ENCODE results near the gene NT5C2.

Gene NT5C2

GRCh38 chr10:103193107-103193819, at the start of gene NT5C2:
NT5C2 (minus strand) TSS chr10:103193272; CDS start chr10:103174958, 18,314 bp downstream.
- TF ChIP-seq, protein P1, sequence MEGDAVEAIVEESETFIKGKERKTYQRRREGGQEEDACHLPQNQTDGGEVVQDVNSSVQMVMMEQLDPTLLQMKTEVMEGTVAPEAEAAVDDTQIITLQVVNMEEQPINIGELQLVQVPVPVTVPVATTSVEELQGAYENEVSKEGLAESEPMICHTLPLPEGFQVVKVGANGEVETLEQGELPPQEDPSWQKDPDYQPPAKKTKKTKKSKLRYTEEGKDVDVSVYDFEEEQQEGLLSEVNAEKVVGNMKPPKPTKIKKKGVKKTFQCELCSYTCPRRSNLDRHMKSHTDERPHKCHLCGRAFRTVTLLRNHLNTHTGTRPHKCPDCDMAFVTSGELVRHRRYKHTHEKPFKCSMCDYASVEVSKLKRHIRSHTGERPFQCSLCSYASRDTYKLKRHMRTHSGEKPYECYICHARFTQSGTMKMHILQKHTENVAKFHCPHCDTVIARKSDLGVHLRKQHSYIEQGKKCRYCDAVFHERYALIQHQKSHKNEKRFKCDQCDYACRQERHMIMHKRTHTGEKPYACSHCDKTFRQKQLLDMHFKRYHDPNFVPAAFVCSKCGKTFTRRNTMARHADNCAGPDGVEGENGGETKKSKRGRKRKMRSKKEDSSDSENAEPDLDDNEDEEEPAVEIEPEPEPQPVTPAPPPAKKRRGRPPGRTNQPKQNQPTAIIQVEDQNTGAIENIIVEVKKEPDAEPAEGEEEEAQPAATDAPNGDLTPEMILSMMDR (IDR thresholded peaks at IDR 0.05; ENCODE audit: borderline replicate concordance, insufficient read depth, low read depth, low read length): no peak
- H3K4me3 ChIP-seq (ENCODE audit: low read depth, low read length): peak within 1 kb of the TSS; percentile 87

DNA sequence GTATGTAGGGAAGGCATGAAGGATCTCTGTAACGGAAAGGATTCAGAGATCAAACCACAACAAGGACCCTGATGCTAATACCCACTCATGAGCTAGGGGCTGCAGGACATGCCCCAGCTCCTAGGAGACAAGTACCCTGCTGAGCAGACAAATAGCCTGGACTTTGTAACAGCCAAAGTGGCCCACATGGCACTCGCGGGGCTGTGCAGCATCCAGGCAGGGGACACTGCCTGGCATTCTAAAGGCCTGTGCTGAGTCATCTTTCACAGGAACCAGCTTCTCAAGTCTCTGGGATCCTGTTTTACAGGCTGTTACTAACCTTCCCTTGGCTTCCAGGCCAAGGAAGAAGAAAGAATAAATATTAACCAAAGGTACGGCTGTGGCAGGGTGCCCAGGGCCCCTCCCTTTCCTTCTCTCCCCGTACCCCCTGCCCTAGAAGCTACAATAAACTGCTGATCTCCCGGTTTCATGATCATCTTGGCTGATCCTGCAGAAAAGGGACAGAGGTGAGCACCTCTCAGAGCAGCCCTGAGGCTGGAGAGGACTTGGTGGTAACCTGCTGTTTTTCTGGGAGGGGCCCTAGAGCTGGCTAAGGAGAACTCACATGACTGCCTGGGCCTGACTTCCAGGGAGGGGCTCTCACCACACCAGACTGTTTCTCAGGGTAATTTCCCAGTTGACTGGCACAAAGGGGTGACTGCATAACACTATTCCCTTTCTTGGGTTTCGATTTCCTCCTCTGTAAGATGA, 48.4 kb upstream of the NT5C2 start:
- no peak overlapping the region for H3K4me3 ChIP-seq (ENCODE audit: low read depth, low read length)
- TF ChIP-seq, protein P1 (IDR thresholded peaks at IDR 0.05; ENCODE audit: borderline replicate concordance, insufficient read depth, low read depth, low read length): no peak

DNA sequence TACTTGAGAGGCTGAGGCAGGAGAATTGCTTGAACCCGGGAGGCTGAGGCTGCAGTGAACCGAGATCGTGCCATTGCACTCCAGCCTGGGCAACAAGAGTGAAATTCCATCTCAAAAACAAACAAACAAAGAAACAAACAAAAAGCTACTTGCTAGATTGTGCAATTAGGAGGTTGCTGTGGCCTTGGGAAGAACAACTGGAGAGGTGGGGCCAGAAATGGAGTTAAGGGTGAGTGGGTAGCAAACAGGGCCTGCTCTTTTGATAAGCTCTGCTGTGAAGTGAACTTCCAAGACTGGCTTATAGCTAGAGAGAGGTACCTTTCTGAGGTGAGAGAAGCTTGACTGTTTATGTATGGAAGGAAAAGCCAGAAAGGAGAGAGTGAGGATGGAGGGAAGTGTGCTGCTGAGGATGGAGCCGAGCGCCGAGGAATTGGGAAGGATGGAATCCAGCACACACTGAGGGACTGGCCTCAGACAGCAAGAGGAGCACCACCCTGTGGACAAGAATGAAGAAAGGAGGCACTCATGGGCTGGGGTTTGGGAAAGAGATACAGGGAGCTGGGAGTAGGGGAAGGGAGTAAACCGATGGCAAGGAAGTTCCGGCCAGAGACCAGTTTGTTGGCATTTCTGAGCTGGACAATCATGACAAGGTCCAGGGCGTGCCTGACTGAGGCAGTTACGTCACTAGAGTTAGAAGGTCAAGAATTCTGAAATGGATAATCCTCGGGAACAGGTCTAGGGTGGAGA, 45.6 kb upstream of the NT5C2 start:
- TF ChIP-seq, protein P1 (IDR thresholded peaks at IDR 0.05; ENCODE audit: borderline replicate concordance, insufficient read depth, low read depth, low read length): 0 out of 2 replicates have a peak, but pooled peaks have one; percentile 4
- H3K4me3 ChIP-seq (ENCODE audit: low read depth, low read length): no peak overlapping the region

DNA sequence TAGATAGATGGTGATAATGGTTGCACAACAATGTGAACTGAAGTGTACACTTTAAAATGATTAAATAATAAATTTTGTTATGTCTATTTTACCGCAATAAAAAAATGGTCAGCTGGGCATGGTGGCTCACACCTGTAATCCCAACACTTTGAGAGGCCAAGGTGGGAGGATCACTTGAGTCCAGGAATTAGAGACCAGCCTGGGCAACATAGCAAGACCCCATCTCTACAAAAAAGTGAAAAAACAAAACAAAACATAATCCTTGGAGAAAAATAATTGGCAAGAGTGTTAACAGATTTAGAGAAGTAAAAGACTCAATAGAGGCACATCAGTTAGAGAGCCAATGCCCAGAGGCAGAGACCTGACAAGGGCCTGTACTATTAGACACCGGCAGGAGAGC, 42.7 kb upstream of the NT5C2 start:
- TF ChIP-seq, protein P1 (IDR thresholded peaks at IDR 0.05; ENCODE audit: borderline replicate concordance, insufficient read depth, low read depth, low read length): no peak
- no peak overlapping the region for H3K4me3 ChIP-seq (ENCODE audit: low read depth, low read length)

DNA sequence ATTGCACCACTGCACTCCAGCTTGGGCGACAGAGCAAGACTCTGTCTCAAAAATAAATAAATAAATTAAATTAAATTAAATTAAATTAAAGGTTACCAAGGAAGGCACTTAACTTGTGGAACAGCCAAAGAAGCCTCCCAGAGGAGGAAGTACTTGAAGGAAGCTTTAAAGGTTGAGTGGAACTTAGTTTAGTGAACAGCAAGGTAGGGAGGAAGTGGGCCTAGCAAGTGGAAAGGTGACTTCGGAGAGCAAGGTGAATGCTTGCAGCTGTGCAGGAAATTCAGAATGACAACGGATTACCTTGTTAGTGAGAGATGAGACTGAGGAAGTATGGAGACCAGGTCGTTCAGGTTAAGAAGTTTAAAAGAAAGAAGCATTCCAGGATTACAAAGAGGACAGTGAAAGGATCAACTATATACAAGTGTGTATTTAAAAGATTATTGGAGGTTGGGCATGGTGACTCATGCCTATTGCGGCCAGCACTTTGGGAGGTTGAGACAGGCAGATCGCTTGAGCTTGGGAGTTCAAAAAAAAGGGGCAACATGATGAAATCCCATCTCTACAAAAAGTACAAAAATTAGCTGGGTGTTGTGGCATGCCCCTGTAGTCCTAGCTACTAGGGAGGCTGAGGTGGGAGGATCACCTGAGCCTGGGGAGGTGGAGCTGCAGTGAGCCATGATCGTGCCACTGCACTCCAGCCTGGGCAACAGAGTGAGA, 39.9 kb upstream of the NT5C2 start:
- H3K4me3 ChIP-seq (ENCODE audit: low read depth, low read length): no peak overlapping the region
- TF ChIP-seq, protein P1 (IDR thresholded peaks at IDR 0.05; ENCODE audit: borderline replicate concordance, insufficient read depth, low read depth, low read length): no peak

- H3K4me3 ChIP-seq (ENCODE audit: low read depth, low read length): no peak overlapping the region
- TF ChIP-seq, protein P1 (IDR thresholded peaks at IDR 0.05; ENCODE audit: borderline replicate concordance, insufficient read depth, low read depth, low read length): no peak
Observed at GRCh38 chr10:103232131-103232673, 39.1 kb upstream of the NT5C2 start.
